T-helper 2 cell treated with Interferon-gamma antibody and Interleukin-4, amounts not matched to agents 5 μg/mL and 100 μg/mL, for 36 hours (primary cell): ENCODE data around the gene TCF4.

Experiments used
- DNase-seq: peaks from one replicate; pipeline ENCODE4 v3.0.0; 2021; ENCODE audit warnings: low spot score
- H3K27ac Mint-ChIP-seq: one replicate; pipeline ENCODE4 v1.8.0; 2021; ENCODE audit warnings: mild to moderate bottlenecking, mixed read lengths
- H3K27me3 Mint-ChIP-seq: one replicate; pipeline ENCODE4 v1.8.0; 2021; ENCODE audit warnings: low read depth, mixed read lengths
- H3K36me3 Mint-ChIP-seq: one replicate; pipeline ENCODE4 v1.8.0; 2021; ENCODE audit warnings: low read depth, mixed read lengths
- H3K4me1 Mint-ChIP-seq: one replicate; pipeline ENCODE4 v1.8.0; 2021; ENCODE audit warnings: low read depth, mixed read lengths
- H3K4me3 Mint-ChIP-seq: one replicate; pipeline ENCODE4 v1.8.0; 2022; ENCODE audit warnings: mild to moderate bottlenecking, moderate library complexity, mixed read lengths
- H3K9me3 Mint-ChIP-seq: one replicate; pipeline ENCODE4 v1.8.0; 2021; ENCODE audit warnings: mixed read lengths

The TCF4 gene

GRCh38 chr18:55400590-55401541, 187.1 kb downstream of the TCF4 start:
- no peak for DNase-seq
- no peak overlapping the region for H3K27ac Mint-ChIP-seq
- peaks cover 7% of the 10 kb centered on the region for H3K27me3 Mint-ChIP-seq
- H3K4me3 Mint-ChIP-seq, result no peak overlapping the region
- no peaks in the 10 kb centered on the region for H3K36me3 Mint-ChIP-seq
- H3K4me1 Mint-ChIP-seq, result no peaks in the 10 kb centered on the region
- no peaks in the 10 kb centered on the region for H3K9me3 Mint-ChIP-seq

- no peak for DNase-seq
Observed at GRCh38 chr18:55400081-55400480, 187.9 kb downstream of the TCF4 start.

GRCh38 chr18:55398858-55399257, 189.1 kb downstream of the TCF4 start:
- Mint-ChIP-seq H3K27me3 (peaks cover 5% of the 10 kb centered on the region), H3K9me3 (no peaks in the 10 kb centered on the region), H3K27ac (no peak overlapping the region), H3K4me3 (no peak overlapping the region), H3K36me3 (no peaks in the 10 kb centered on the region), H3K4me1 (no peaks in the 10 kb centered on the region)
- no peak for DNase-seq

More at GRCh38 chr18:55400081-55400480, 187.9 kb downstream of the TCF4 start:
- H3K9me3 Mint-ChIP-seq, result no peaks in the 10 kb centered on the region
- peaks cover 7% of the 10 kb centered on the region for H3K27me3 Mint-ChIP-seq
- H3K4me1 Mint-ChIP-seq, result no peaks in the 10 kb centered on the region
- H3K36me3 Mint-ChIP-seq, result no peaks in the 10 kb centered on the region
- no peak overlapping the region for H3K4me3 Mint-ChIP-seq
- no peak overlapping the region for H3K27ac Mint-ChIP-seq

- H3K4me1 Mint-ChIP-seq, result no peaks in the 10 kb centered on the region
- no peak overlapping the region for H3K4me3 Mint-ChIP-seq
- DNase-seq, result no peak
- H3K27ac Mint-ChIP-seq, result no peak overlapping the region
- no peaks in the 10 kb centered on the region for H3K9me3 Mint-ChIP-seq
- no peaks in the 10 kb centered on the region for H3K36me3 Mint-ChIP-seq
- H3K27me3 Mint-ChIP-seq, result peaks cover 5% of the 10 kb centered on the region
Observed at GRCh38 chr18:55396979-55397378, 191.0 kb downstream of the TCF4 start.

- H3K36me3 Mint-ChIP-seq, result no peaks in the 10 kb centered on the region
- no peak overlapping the region for H3K4me3 Mint-ChIP-seq
- H3K9me3 Mint-ChIP-seq, result no peaks in the 10 kb centered on the region
- H3K27me3 Mint-ChIP-seq, result peaks cover 3% of the 10 kb centered on the region
- DNase-seq, result no peak
- no peak overlapping the region for H3K27ac Mint-ChIP-seq
- H3K4me1 Mint-ChIP-seq, result no peaks in the 10 kb centered on the region
Observed at GRCh38 chr18:55396267-55396905, 191.6 kb downstream of the TCF4 start.

- H3K4me1 Mint-ChIP-seq, result no peaks in the 10 kb centered on the region
- H3K27ac Mint-ChIP-seq, result no peak overlapping the region
- no peaks in the 10 kb centered on the region for H3K27me3 Mint-ChIP-seq
- no peaks in the 10 kb centered on the region for H3K9me3 Mint-ChIP-seq
- no peak overlapping the region for H3K4me3 Mint-ChIP-seq
- no peak for DNase-seq
- H3K36me3 Mint-ChIP-seq, result no peaks in the 10 kb centered on the region
Observed at GRCh38 chr18:55395799-55396198, 192.2 kb downstream of the TCF4 start.

- no peaks in the 10 kb centered on the region for H3K9me3 Mint-ChIP-seq
- H3K4me1 Mint-ChIP-seq, result no peaks in the 10 kb centered on the region
- H3K4me3 Mint-ChIP-seq, result no peak overlapping the region
- H3K27ac Mint-ChIP-seq, result no peak overlapping the region
- H3K36me3 Mint-ChIP-seq, result no peaks in the 10 kb centered on the region
- DNase-seq, result no peak
- H3K27me3 Mint-ChIP-seq, result no peaks in the 10 kb centered on the region
Observed at GRCh38 chr18:55390898-55391297, 197.1 kb downstream of the TCF4 start.

- H3K9me3 Mint-ChIP-seq, result no peaks in the 10 kb centered on the region
- no peaks in the 10 kb centered on the region for H3K27me3 Mint-ChIP-seq
- no peak for DNase-seq
- H3K36me3 Mint-ChIP-seq, result no peaks in the 10 kb centered on the region
- no peaks in the 10 kb centered on the region for H3K4me1 Mint-ChIP-seq
- H3K4me3 Mint-ChIP-seq, result no peak overlapping the region
- H3K27ac Mint-ChIP-seq, result no peak overlapping the region
Observed at GRCh38 chr18:55387139-55387984, 200.6 kb downstream of the TCF4 start.

- Mint-ChIP-seq H3K4me3 (no peak overlapping the region), H3K36me3 (no peaks in the 10 kb centered on the region), H3K27me3 (no peaks in the 10 kb centered on the region), H3K4me1 (no peaks in the 10 kb centered on the region), H3K27ac (no peak overlapping the region), H3K9me3 (no peaks in the 10 kb centered on the region)
- DNase-seq, result no peak
Observed at GRCh38 chr18:55386545-55386944, 201.4 kb downstream of the TCF4 start.

GRCh38 chr18:55385770-55386169, 202.2 kb downstream of the TCF4 start:
- Mint-ChIP-seq H3K9me3 (no peaks in the 10 kb centered on the region), H3K4me3 (no peak overlapping the region), H3K4me1 (no peaks in the 10 kb centered on the region), H3K36me3 (no peaks in the 10 kb centered on the region), H3K27ac (no peak overlapping the region), H3K27me3 (no peaks in the 10 kb centered on the region)
- no peak for DNase-seq

GRCh38 chr18:55384551-55385275, 203.3 kb downstream of the TCF4 start:
- Mint-ChIP-seq H3K27me3 (no peaks in the 10 kb centered on the region), H3K36me3 (no peaks in the 10 kb centered on the region), H3K4me1 (no peaks in the 10 kb centered on the region), H3K27ac (no peak overlapping the region), H3K4me3 (no peak overlapping the region), H3K9me3 (no peaks in the 10 kb centered on the region)
- DNase-seq, result no peak

- no peak overlapping the region for H3K4me3 Mint-ChIP-seq
- no peaks in the 10 kb centered on the region for H3K36me3 Mint-ChIP-seq
- DNase-seq, result no peak
- H3K4me1 Mint-ChIP-seq, result no peaks in the 10 kb centered on the region
- no peak overlapping the region for H3K27ac Mint-ChIP-seq
- no peaks in the 10 kb centered on the region for H3K27me3 Mint-ChIP-seq
- no peaks in the 10 kb centered on the region for H3K9me3 Mint-ChIP-seq
Observed at GRCh38 chr18:55384115-55384514, 203.9 kb downstream of the TCF4 start.

- H3K36me3 Mint-ChIP-seq, result no peaks in the 10 kb centered on the region
- no peaks in the 10 kb centered on the region for H3K27me3 Mint-ChIP-seq
- no peaks in the 10 kb centered on the region for H3K9me3 Mint-ChIP-seq
- no peaks in the 10 kb centered on the region for H3K4me1 Mint-ChIP-seq
- H3K4me3 Mint-ChIP-seq, result no peak overlapping the region
- H3K27ac Mint-ChIP-seq, result no peak overlapping the region
- DNase-seq, result no peak
Observed at GRCh38 chr18:55382277-55382805, 205.7 kb downstream of the TCF4 start.
